Liver (tissue), 9 donors: Measurements from ENCODE around the gene SYCN. TPM values are rescaled to one million over a fixed set of nuclear protein-coding genes. Genes with fewer than 3 reads are reported as not detected.
A peak's percentile ranks its signal among the peaks of the same experiment; 100 is the strongest.

Experiments
- DNase-seq: peaks from one replicate; pipeline ENCODE4 v3.0.0-alpha.2; 2017; ENCODE audit warnings: low spot score
- H3K27ac ChIP-seq, 2 donors: one replicate each; pipeline ENCODE4 v1.7.0; 2013; ENCODE audit warnings: inconsistent platforms in 2 of 2, low read length in 2 of 2, control low read depth in 1 of 2, low read depth in 1 of 2, mild to moderate bottlenecking in 1 of 2
- H3K27me3 ChIP-seq, 4 donors: one replicate each; pipeline versions ENCODE4 v1.6.1 to v1.7.0; 2013; ENCODE audit warnings: low read length in 3 of 4, inconsistent platforms in 1 of 4, mild to moderate bottlenecking in 1 of 4, moderate library complexity in 1 of 4; ENCODE audit not compliant: control insufficient read depth in 4 of 4, insufficient read depth in 4 of 4
- H3K36me3 ChIP-seq, 4 donors: one replicate each; pipeline versions ENCODE4 v1.6.1 to v1.7.0; 2013; ENCODE audit warnings: low read length in 3 of 4, mild to moderate bottlenecking in 3 of 4, low read depth in 1 of 4, moderate library complexity in 1 of 4; ENCODE audit not compliant: control insufficient read depth in 4 of 4, insufficient read depth in 3 of 4
- H3K4me1 ChIP-seq, 4 donors: one replicate each; pipeline versions ENCODE4 v1.6.1 to v1.7.0; 2013; ENCODE audit warnings: low read length in 3 of 4, mild to moderate bottlenecking in 3 of 4, moderate library complexity in 1 of 4; ENCODE audit not compliant: control insufficient read depth in 4 of 4, insufficient read depth in 4 of 4
- H3K4me3 ChIP-seq, 3 donors: one replicate each; pipeline versions ENCODE4 v1.6.1 to v1.7.0; 2013; ENCODE audit warnings: low read length in 3 of 3, control low read depth in 1 of 3, low read depth in 1 of 3, mild to moderate bottlenecking in 1 of 3
- H3K9ac ChIP-seq, 2 donors: one replicate each; pipeline ENCODE4 v1.7.0; 2013; ENCODE audit warnings: low read length in 2 of 2, mild to moderate bottlenecking in 2 of 2, moderate library complexity in 2 of 2, control low read depth in 1 of 2, low read depth in 1 of 2
- H3K9me3 ChIP-seq, 4 donors: one replicate each; pipeline versions ENCODE4 v1.6.1 to v1.7.0; 2013; ENCODE audit warnings: low read length in 3 of 4; ENCODE audit not compliant: control insufficient read depth in 4 of 4
- ATF3 ChIP-seq: IDR thresholded peaks from 2 replicates; pipeline ENCODE4 v1.6.1; 2016; ENCODE audit warnings: antibody characterized with exemption
- EGR1 ChIP-seq, 2 donors: IDR thresholded peaks; 2 replicates each; pipeline ENCODE4 v1.6.1; 2016 to 2018; ENCODE audit warnings: antibody characterized with exemption in 2 of 2, low read depth in 2 of 2
- FOXA1 ChIP-seq: IDR thresholded peaks from 2 replicates; pipeline ENCODE4 v1.6.1; 2016; ENCODE audit warnings: antibody characterized with exemption
- FOXA2 ChIP-seq: IDR thresholded peaks from 2 replicates; pipeline ENCODE4 v1.6.1; 2016; ENCODE audit warnings: antibody characterized with exemption
- GABPA ChIP-seq, 2 donors: IDR thresholded peaks in 1 of 2; conservative IDR thresholded peaks in 1 of 2; 2 replicates each; pipeline ENCODE4 v1.6.1; 2016; ENCODE audit warnings: antibody characterized with exemption in 2 of 2, mild to moderate bottlenecking in 1 of 2, moderate library complexity in 1 of 2
- HNF4A ChIP-seq, 2 donors: conservative IDR thresholded peaks; 2 replicates each; pipeline ENCODE4 v1.6.1; 2016; ENCODE audit warnings: antibody characterized with exemption in 2 of 2, mild to moderate bottlenecking in 2 of 2
- HNF4G ChIP-seq: IDR thresholded peaks from 2 replicates; pipeline ENCODE4 v1.6.1; 2016; ENCODE audit warnings: antibody characterized with exemption
- JUND ChIP-seq, 2 donors: IDR thresholded peaks; 2 replicates each; pipeline ENCODE4 v1.6.1; 2016; ENCODE audit warnings: antibody characterized with exemption in 2 of 2
- NR2F2 ChIP-seq: IDR thresholded peaks from 2 replicates; pipeline ENCODE4 v1.6.1; 2016; ENCODE audit warnings: antibody characterized with exemption
- RAD21 ChIP-seq, 2 donors: IDR thresholded peaks; 2 replicates each; pipeline ENCODE4 v1.6.1; 2016; ENCODE audit warnings: antibody characterized with exemption in 2 of 2, mild to moderate bottlenecking in 2 of 2
- RXRA ChIP-seq, 2 donors: IDR thresholded peaks; 2 replicates each; pipeline ENCODE4 v1.6.1; 2017 to 2018; ENCODE audit warnings: antibody characterized with exemption in 2 of 2, mild to moderate bottlenecking in 1 of 2
- SP1 ChIP-seq: IDR thresholded peaks from 2 replicates; pipeline ENCODE4 v1.6.1; 2018; ENCODE audit warnings: antibody characterized with exemption, mild to moderate bottlenecking
- TAF1 ChIP-seq: conservative IDR thresholded peaks from 2 replicates; pipeline ENCODE4 v1.6.1; 2016; ENCODE audit warnings: antibody characterized with exemption, mild to moderate bottlenecking
- YY1 ChIP-seq: IDR thresholded peaks from 2 replicates; pipeline ENCODE4 v1.6.1; 2016; ENCODE audit warnings: antibody characterized with exemption, mild to moderate bottlenecking
- ZBTB33 ChIP-seq: IDR thresholded peaks from 2 replicates; pipeline ENCODE4 v1.6.1; 2016; ENCODE audit warnings: antibody characterized with exemption
- WGBS: extraction: QIAGEN DNeasy Blood & Tissue Kit; methylation state at CpG from one replicate; pipeline ENCODE4 v1.1.7; 2013; 5-methylcytosine and 5-hydroxymethylcytosine counted together
- polyA plus RNA-seq, 2 donors: library from polyadenylated mRNA; stranded (reverse) in 1 of 2; unstranded in 1 of 2; fragments of 200-250 nt in 1 of 2; fragments of >200 nt in 1 of 2; fragmentation: Nextera tagmentation in 1 of 2; extraction: Ambion mirVana in 1 of 2; gene quantifications; one replicate each; pipeline versions ENCODE4 v1.2.1 to v1.2.3, GENCODE V29; 2013 to 2015
- total RNA-seq, 2 donors: library from RNA; depleted of rRNA; stranded (reverse); fragments of >200 nt; gene quantifications; one replicate each; pipeline ENCODE4 v1.2.3, GENCODE V29; 2014
- TF ChIP-seq, protein P1 (sequence below): IDR thresholded peaks from 2 replicates; pipeline ENCODE4 v1.6.1; 2016; ENCODE audit warnings: antibody characterized with exemption, mild to moderate bottlenecking
- TF ChIP-seq, protein P2 (sequence below): IDR thresholded peaks from 2 replicates; pipeline ENCODE4 v1.6.1; 2016; ENCODE audit warnings: antibody characterized with exemption
- TF ChIP-seq, protein P3 (sequence below): fragments of 150-350 bp; IDR thresholded peaks from 2 replicates; pipeline ENCODE4 v1.5.1; 2017; ENCODE audit warnings: improper control_type of control experiment, low read depth, low read length; ENCODE audit not compliant: missing input control
- donor health status: healthy.
- donor health status: healthy.
- donor health status: healthy.
- donor health status: healthy.
- donor health status: healthy.

The SYCN gene
- total and polyA plus RNA-seq, 4 donors, result not detected

- TF ChIP-seq TAF1 (no peak), FOXA1 (no peak), RXRA (IDR thresholded peaks at IDR 0.05) (no peak), HNF4A (conservative IDR thresholded peaks at IDR 0.05) (no peak), EGR1 (IDR thresholded peaks at IDR 0.05; ENCODE audit: low read depth in 2 of 2) (no peak)
Measured at GRCh38 chr19:39157997-39158389, 46.1 kb downstream of the SYCN start (continued).

GRCh38 chr19:39157275-39157996 lies 46.6 kb downstream of the SYCN start:
- no peak for TF ChIP-seq RAD21 (IDR thresholded peaks at IDR 0.05)
- TF ChIP-seq FOXA1, result no peak
- no peak for TF ChIP-seq JUND (IDR thresholded peaks at IDR 0.05)
- no peak for TF ChIP-seq HNF4A (conservative IDR thresholded peaks at IDR 0.05)
- TF ChIP-seq, protein P1, sequence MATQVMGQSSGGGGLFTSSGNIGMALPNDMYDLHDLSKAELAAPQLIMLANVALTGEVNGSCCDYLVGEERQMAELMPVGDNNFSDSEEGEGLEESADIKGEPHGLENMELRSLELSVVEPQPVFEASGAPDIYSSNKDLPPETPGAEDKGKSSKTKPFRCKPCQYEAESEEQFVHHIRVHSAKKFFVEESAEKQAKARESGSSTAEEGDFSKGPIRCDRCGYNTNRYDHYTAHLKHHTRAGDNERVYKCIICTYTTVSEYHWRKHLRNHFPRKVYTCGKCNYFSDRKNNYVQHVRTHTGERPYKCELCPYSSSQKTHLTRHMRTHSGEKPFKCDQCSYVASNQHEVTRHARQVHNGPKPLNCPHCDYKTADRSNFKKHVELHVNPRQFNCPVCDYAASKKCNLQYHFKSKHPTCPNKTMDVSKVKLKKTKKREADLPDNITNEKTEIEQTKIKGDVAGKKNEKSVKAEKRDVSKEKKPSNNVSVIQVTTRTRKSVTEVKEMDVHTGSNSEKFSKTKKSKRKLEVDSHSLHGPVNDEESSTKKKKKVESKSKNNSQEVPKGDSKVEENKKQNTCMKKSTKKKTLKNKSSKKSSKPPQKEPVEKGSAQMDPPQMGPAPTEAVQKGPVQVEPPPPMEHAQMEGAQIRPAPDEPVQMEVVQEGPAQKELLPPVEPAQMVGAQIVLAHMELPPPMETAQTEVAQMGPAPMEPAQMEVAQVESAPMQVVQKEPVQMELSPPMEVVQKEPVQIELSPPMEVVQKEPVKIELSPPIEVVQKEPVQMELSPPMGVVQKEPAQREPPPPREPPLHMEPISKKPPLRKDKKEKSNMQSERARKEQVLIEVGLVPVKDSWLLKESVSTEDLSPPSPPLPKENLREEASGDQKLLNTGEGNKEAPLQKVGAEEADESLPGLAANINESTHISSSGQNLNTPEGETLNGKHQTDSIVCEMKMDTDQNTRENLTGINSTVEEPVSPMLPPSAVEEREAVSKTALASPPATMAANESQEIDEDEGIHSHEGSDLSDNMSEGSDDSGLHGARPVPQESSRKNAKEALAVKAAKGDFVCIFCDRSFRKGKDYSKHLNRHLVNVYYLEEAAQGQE, result no peak
- TF ChIP-seq, protein P2, sequence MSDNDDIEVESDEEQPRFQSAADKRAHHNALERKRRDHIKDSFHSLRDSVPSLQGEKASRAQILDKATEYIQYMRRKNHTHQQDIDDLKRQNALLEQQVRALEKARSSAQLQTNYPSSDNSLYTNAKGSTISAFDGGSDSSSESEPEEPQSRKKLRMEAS, result no peak
- TF ChIP-seq TAF1, result no peak
- no peak for TF ChIP-seq GABPA (IDR thresholded peaks at IDR 0.05 in 1 of 2, conservative IDR thresholded peaks at IDR 0.05 in 1 of 2)
- TF ChIP-seq ZBTB33, result no peak
- TF ChIP-seq, protein P3, sequence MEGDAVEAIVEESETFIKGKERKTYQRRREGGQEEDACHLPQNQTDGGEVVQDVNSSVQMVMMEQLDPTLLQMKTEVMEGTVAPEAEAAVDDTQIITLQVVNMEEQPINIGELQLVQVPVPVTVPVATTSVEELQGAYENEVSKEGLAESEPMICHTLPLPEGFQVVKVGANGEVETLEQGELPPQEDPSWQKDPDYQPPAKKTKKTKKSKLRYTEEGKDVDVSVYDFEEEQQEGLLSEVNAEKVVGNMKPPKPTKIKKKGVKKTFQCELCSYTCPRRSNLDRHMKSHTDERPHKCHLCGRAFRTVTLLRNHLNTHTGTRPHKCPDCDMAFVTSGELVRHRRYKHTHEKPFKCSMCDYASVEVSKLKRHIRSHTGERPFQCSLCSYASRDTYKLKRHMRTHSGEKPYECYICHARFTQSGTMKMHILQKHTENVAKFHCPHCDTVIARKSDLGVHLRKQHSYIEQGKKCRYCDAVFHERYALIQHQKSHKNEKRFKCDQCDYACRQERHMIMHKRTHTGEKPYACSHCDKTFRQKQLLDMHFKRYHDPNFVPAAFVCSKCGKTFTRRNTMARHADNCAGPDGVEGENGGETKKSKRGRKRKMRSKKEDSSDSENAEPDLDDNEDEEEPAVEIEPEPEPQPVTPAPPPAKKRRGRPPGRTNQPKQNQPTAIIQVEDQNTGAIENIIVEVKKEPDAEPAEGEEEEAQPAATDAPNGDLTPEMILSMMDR, result no peak
- TF ChIP-seq FOXA2, result no peak
- TF ChIP-seq RXRA (IDR thresholded peaks at IDR 0.05), result no peak
- TF ChIP-seq NR2F2, result no peak
- no peak for TF ChIP-seq YY1
- TF ChIP-seq HNF4G, result no peak
- TF ChIP-seq EGR1 (IDR thresholded peaks at IDR 0.05; ENCODE audit: low read depth in 2 of 2), result no peak
- no peak for TF ChIP-seq SP1
- no peak for TF ChIP-seq ATF3
- H3K4me3 ChIP-seq, result no peak overlapping the region
- peaks cover 21 to 57% (median 44%) of the 10 kb centered on the region in 4 donors for H3K4me1 ChIP-seq
- no peak for DNase-seq
- WGBS, result 71% methylated on average over 23 of the region's 23 CpGs
- H3K9ac ChIP-seq, result peak overlapping the region in 1 of 2 donors; percentile 10
- H3K9me3 ChIP-seq, result no peaks in the 10 kb centered on the region
- no peaks in the 10 kb centered on the region for H3K36me3 ChIP-seq
- no peaks in the 10 kb centered on the region for H3K27me3 ChIP-seq
- no peak overlapping the region for H3K27ac ChIP-seq
